SJCRH30 (cell line): ENCODE results near the gene GRHL1. TPM values are rescaled to one million over a fixed set of nuclear protein-coding genes. Genes with fewer than 3 reads are reported as not detected.

Experiments
- DNase-seq, 2 experiments: peaks; one replicate each; pipeline ENCODE4 v3.0.0-alpha.2; 2015 to 2020
- H3K27ac ChIP-seq: fragments of 250-450 bp; sonication (Bioruptor Pico); 2 replicates; pipeline ENCODE4 v1.5.1; 2020; ENCODE audit warnings: mild to moderate bottlenecking, moderate library complexity
- H3K27me3 ChIP-seq: fragments of 250-450 bp; sonication (Bioruptor Pico); 2 replicates; pipeline ENCODE4 v1.5.1; 2020; ENCODE audit warnings: mild to moderate bottlenecking, moderate library complexity
- H3K36me3 ChIP-seq: fragments of 250-450 bp; sonication (Bioruptor Pico); 2 replicates; pipeline ENCODE4 v1.5.1; 2020; ENCODE audit warnings: mild to moderate bottlenecking, moderate library complexity
- H3K4me1 ChIP-seq: fragments of 250-450 bp; sonication (Bioruptor Pico); 2 replicates; pipeline ENCODE4 v1.5.1; 2020; ENCODE audit warnings: mild to moderate bottlenecking, moderate library complexity
- H3K4me3 ChIP-seq: fragments of 250-450 bp; sonication (Bioruptor Pico); 2 replicates; pipeline ENCODE4 v1.5.1; 2020; ENCODE audit warnings: mild to moderate bottlenecking, moderate library complexity
- H3K9me3 ChIP-seq: fragments of 250-450 bp; sonication (Bioruptor Pico); replicated peaks from 2 replicates; pipeline ENCODE4 v1.5.1; 2020; ENCODE audit warnings: mild to moderate bottlenecking, moderate library complexity
- total RNA-seq: library from RNA; depleted of rRNA; stranded (reverse); fragments of >200 nt; shearing (Covaris generic); gene quantifications from 2 replicates; pipeline ENCODE4 v1.2.3, GENCODE V29; 2014

Gene GRHL1
- total RNA-seq, 1 experiment from 2014 or later, result 0.79 TPM

GRCh38 chr2:9958057-9958456 lies 6.6 kb downstream of the GRHL1 start:
- H3K9me3 ChIP-seq, result no peaks in the 10 kb centered on the region
- no peaks in the 10 kb centered on the region; the same call in 1 of the 2 replicates for H3K27me3 ChIP-seq
- no peaks in the 10 kb centered on the region for H3K36me3 ChIP-seq
- H3K4me3 ChIP-seq, result no peak overlapping the region
- H3K4me1 ChIP-seq, result peaks cover 10% of the 10 kb centered on the region
- H3K27ac ChIP-seq, result no peak overlapping the region
- DNase-seq, result no peak

GRCh38 chr2:9959262-9959661 lies 7.8 kb downstream of the GRHL1 start:
- Histone ChIP-seq H3K4me3 (no peak overlapping the region), H3K27me3 (no peaks in the 10 kb centered on the region; the same call in 1 of the 2 replicates), H3K4me1 (peaks cover 10% of the 10 kb centered on the region), H3K27ac (no peak overlapping the region), H3K9me3 (no peaks in the 10 kb centered on the region), H3K36me3 (no peaks in the 10 kb centered on the region)
- DNase-seq, result no peak

- no peak for DNase-seq
- no peaks in the 10 kb centered on the region for H3K36me3 ChIP-seq
- no peak overlapping the region for H3K4me3 ChIP-seq
- H3K4me1 ChIP-seq, result peaks cover 10% of the 10 kb centered on the region
- no peaks in the 10 kb centered on the region for H3K9me3 ChIP-seq
- H3K27me3 ChIP-seq, result no peaks in the 10 kb centered on the region; the same call in 1 of the 2 replicates
- H3K27ac ChIP-seq, result no peak overlapping the region
Observed at GRCh38 chr2:9961013-9961412, 9.5 kb downstream of the GRHL1 start.

GRCh38 chr2:9964334-9964980 lies 13.0 kb downstream of the GRHL1 start:
- no peak for DNase-seq
- H3K4me1 ChIP-seq, result peaks cover 10% of the 10 kb centered on the region
- H3K27me3 ChIP-seq, result no peaks in the 10 kb centered on the region
- no peaks in the 10 kb centered on the region for H3K36me3 ChIP-seq
- H3K9me3 ChIP-seq, result no peaks in the 10 kb centered on the region
- H3K27ac ChIP-seq, result no peak overlapping the region
- H3K4me3 ChIP-seq, result no peak overlapping the region

- peaks cover 10% of the 10 kb centered on the region for H3K4me1 ChIP-seq
- H3K4me3 ChIP-seq, result no peak overlapping the region
- no peak for DNase-seq
- H3K9me3 ChIP-seq, result no peaks in the 10 kb centered on the region
- no peaks in the 10 kb centered on the region for H3K27me3 ChIP-seq
- no peak overlapping the region for H3K27ac ChIP-seq
- no peaks in the 10 kb centered on the region for H3K36me3 ChIP-seq
Observed at GRCh38 chr2:9965119-9965822, 13.8 kb downstream of the GRHL1 start.

- peaks cover 15% of the 10 kb centered on the region for H3K4me1 ChIP-seq
- H3K9me3 ChIP-seq, result no peaks in the 10 kb centered on the region
- no peak overlapping the region for H3K4me3 ChIP-seq
- H3K36me3 ChIP-seq, result no peaks in the 10 kb centered on the region
- no peak overlapping the region for H3K27ac ChIP-seq
- no peak for DNase-seq
- no peaks in the 10 kb centered on the region for H3K27me3 ChIP-seq
Observed at GRCh38 chr2:9966491-9967022, 15.1 kb downstream of the GRHL1 start.

- Histone ChIP-seq H3K36me3 (no peaks in the 10 kb centered on the region), H3K9me3 (no peaks in the 10 kb centered on the region), H3K27ac (no peak overlapping the region), H3K4me1 (peaks cover 11% of the 10 kb centered on the region), H3K27me3 (no peaks in the 10 kb centered on the region), H3K4me3 (no peak overlapping the region)
- DNase-seq, result no peak
Observed at GRCh38 chr2:9967053-9967775, 15.7 kb downstream of the GRHL1 start.

- no peaks in the 10 kb centered on the region for H3K27me3 ChIP-seq
Observed at GRCh38 chr2:9968553-9969497, 17.3 kb downstream of the GRHL1 start.

GRCh38 chr2:9970200-9971044 lies 18.9 kb downstream of the GRHL1 start:
- no peak overlapping the region for H3K27ac ChIP-seq
- no peaks in the 10 kb centered on the region for H3K9me3 ChIP-seq
- no peaks in the 10 kb centered on the region for H3K36me3 ChIP-seq
- DNase-seq, result peak in 1 of 2 experiments; percentile 40
- H3K27me3 ChIP-seq, result no peaks in the 10 kb centered on the region
- no peak overlapping the region for H3K4me3 ChIP-seq
- peaks cover 18% of the 10 kb centered on the region for H3K4me1 ChIP-seq

More at GRCh38 chr2:9968553-9969497, 17.3 kb downstream of the GRHL1 start:
- H3K9me3 ChIP-seq, result no peaks in the 10 kb centered on the region
- no peaks in the 10 kb centered on the region for H3K36me3 ChIP-seq
- no peak overlapping the region for H3K27ac ChIP-seq
- peaks cover 11% of the 10 kb centered on the region for H3K4me1 ChIP-seq
- DNase-seq, result no peak
- no peak overlapping the region for H3K4me3 ChIP-seq

- H3K9me3 ChIP-seq, result no peaks in the 10 kb centered on the region
- no peak overlapping the region for H3K4me3 ChIP-seq
- H3K36me3 ChIP-seq, result no peaks in the 10 kb centered on the region
- no peak for DNase-seq
- no peak overlapping the region for H3K27ac ChIP-seq
- no peaks in the 10 kb centered on the region for H3K27me3 ChIP-seq
- peaks cover 20% of the 10 kb centered on the region for H3K4me1 ChIP-seq
Observed at GRCh38 chr2:9971105-9971818, 19.8 kb downstream of the GRHL1 start.

GRCh38 chr2:9971890-9972289 lies 20.4 kb downstream of the GRHL1 start:
- Histone ChIP-seq H3K4me3 (no peak overlapping the region), H3K27ac (no peak overlapping the region), H3K4me1 (peaks cover 21% of the 10 kb centered on the region), H3K9me3 (no peaks in the 10 kb centered on the region), H3K27me3 (no peaks in the 10 kb centered on the region), H3K36me3 (no peaks in the 10 kb centered on the region)
- DNase-seq, result no peak

GRCh38 chr2:9972621-9973479 lies 21.4 kb downstream of the GRHL1 start:
- no peak for DNase-seq
- Histone ChIP-seq H3K9me3 (no peaks in the 10 kb centered on the region), H3K4me3 (no peak overlapping the region), H3K36me3 (no peaks in the 10 kb centered on the region), H3K27ac (no peak overlapping the region), H3K27me3 (no peaks in the 10 kb centered on the region), H3K4me1 (peaks cover 21% of the 10 kb centered on the region)
